ENCODE data around the gene KCNN1. TPM values are rescaled to one million over a fixed set of nuclear protein-coding genes. Genes with fewer than 3 reads are reported as not detected.

KCNN1 gene

Small RNA genes lying within 50 kb of the gene (small RNA-seq; reads per million reads assigned to genes)
- not detected for gene RNA5SP468 (ENCODE audit: low read depth)

Measured in mesenchymal stem cell (in vitro differentiated cells and primary cell).